ENCODE data around the gene PIP5K1C. TPM values are rescaled to one million over a fixed set of nuclear protein-coding genes. Genes with fewer than 3 reads are reported as not detected.

PIP5K1C gene
- total RNA-seq, 3 donors from 2014 or later (not counting 1 experiment from before 2014, with no cell fraction given) = 35.0 to 49.2 (median 36.8) TPM

DNA sequence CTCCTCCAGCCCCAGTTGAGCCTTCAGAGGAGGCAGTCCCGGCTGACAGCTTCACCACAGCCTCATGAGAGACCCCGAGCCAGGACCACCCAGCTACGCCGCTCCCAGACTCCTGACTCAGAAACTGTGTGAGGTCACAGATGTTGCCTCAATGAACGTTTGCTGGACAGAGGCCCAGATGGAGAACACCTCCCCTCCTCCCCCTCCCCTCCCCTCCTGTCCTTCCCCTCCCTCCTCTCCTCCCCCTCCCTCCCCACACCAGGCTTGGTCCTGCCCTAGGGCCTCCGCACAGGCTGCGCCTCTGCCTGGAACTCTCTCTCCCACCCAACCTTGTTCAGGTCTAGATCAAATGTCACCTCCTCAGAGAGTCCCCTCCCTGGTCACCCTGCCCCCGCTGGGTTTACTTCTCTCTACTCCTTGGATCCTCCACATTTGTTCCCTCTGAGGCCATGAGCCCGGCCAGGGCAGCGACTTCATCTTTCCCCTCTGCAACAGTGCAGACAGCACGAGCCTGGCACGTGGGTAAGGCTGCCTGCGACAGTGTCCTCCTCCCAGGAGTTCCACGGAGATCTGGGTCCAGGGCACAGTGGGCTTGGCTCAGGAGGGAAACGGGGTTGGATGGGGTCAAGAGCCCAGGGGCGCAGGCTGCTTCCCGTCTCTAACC is 17.4 kb downstream of the PIP5K1C start:
- Mint-ChIP-seq H3K4me3 (no peak overlapping the region), H3K9me3 (no peaks in the 10 kb centered on the region), H3K4me1 (peaks cover 24 to 25% of the 10 kb centered on the region in 2 donors), H3K36me3 (no peaks in the 10 kb centered on the region), H3K27ac (no peak overlapping the region), H3K27me3 (ENCODE audit: low read depth in 2 of 2) (no peaks in the 10 kb centered on the region)
- no peaks in the 10 kb centered on the region for H3K9me3 ChIP-seq (ENCODE audit: control insufficient read depth, insufficient read depth, low read length)
- DNase-seq (no peak), ATAC-seq (no peak)
- H3K4me1 ChIP-seq (ENCODE audit: control insufficient read depth, insufficient read depth, low read length) = peaks cover 12% of the 10 kb centered on the region
- TF ChIP-seq, protein P1, sequence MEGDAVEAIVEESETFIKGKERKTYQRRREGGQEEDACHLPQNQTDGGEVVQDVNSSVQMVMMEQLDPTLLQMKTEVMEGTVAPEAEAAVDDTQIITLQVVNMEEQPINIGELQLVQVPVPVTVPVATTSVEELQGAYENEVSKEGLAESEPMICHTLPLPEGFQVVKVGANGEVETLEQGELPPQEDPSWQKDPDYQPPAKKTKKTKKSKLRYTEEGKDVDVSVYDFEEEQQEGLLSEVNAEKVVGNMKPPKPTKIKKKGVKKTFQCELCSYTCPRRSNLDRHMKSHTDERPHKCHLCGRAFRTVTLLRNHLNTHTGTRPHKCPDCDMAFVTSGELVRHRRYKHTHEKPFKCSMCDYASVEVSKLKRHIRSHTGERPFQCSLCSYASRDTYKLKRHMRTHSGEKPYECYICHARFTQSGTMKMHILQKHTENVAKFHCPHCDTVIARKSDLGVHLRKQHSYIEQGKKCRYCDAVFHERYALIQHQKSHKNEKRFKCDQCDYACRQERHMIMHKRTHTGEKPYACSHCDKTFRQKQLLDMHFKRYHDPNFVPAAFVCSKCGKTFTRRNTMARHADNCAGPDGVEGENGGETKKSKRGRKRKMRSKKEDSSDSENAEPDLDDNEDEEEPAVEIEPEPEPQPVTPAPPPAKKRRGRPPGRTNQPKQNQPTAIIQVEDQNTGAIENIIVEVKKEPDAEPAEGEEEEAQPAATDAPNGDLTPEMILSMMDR (IDR thresholded peaks at IDR 0.05) = no peak
- no peak overlapping the region for H3K27ac ChIP-seq (ENCODE audit: low read length)
- H3K4me3 ChIP-seq (ENCODE audit: low read length) = no peak overlapping the region
- WGBS (ENCODE audit: insufficient coverage) = 93% methylated on average over 17 of the region's 17 CpGs
- intact Hi-C loops (cut with micrococcal nuclease) = no loop called here
- H3K27me3 ChIP-seq (ENCODE audit: control insufficient read depth, insufficient read depth, low read length) = no peaks in the 10 kb centered on the region
- peaks cover 8% of the 10 kb centered on the region for H3K36me3 ChIP-seq (ENCODE audit: control insufficient read depth, insufficient read depth, low read length)

DNA sequence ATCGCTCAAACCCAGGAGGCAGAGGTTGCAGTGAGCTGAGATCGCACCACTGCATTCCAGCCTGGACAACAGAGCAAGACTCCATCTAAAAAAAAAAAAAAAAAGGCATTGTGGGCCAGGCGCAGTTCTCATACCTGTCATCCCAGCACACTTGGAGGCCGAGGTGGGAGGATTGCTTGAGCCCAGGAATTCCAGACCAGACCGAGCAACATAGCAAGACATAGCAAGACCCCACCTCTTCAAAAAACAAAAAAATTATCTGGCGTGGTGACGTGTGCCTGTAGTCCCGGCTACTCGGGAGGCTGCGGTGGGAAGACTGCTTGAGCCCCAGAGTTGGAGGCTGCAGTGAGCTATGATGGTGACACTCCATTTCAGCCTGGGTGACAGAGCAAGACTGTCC is 18.0 kb downstream of the PIP5K1C start:
- 97% methylated on average over 9 of the region's 10 CpGs for WGBS (ENCODE audit: insufficient coverage)
- Mint-ChIP-seq H3K27me3 (ENCODE audit: low read depth in 2 of 2) (no peaks in the 10 kb centered on the region), H3K4me1 (peaks cover 24 to 25% of the 10 kb centered on the region in 2 donors), H3K36me3 (no peaks in the 10 kb centered on the region), H3K27ac (no peak overlapping the region), H3K4me3 (no peak overlapping the region), H3K9me3 (no peaks in the 10 kb centered on the region)
- Histone ChIP-seq H3K9me3 (ENCODE audit: control insufficient read depth, insufficient read depth, low read length) (no peaks in the 10 kb centered on the region), H3K4me3 (ENCODE audit: low read length) (no peak overlapping the region), H3K36me3 (ENCODE audit: control insufficient read depth, insufficient read depth, low read length) (peaks cover 8% of the 10 kb centered on the region), H3K27me3 (ENCODE audit: control insufficient read depth, insufficient read depth, low read length) (no peaks in the 10 kb centered on the region), H3K4me1 (ENCODE audit: control insufficient read depth, insufficient read depth, low read length) (peaks cover 11% of the 10 kb centered on the region), H3K27ac (ENCODE audit: low read length) (no peak overlapping the region)
- DNase-seq (no peak), ATAC-seq (no peak)
- TF ChIP-seq, protein P1 (IDR thresholded peaks at IDR 0.05) = no peak
- intact Hi-C loops (cut with micrococcal nuclease) = no loop called here

DNA sequence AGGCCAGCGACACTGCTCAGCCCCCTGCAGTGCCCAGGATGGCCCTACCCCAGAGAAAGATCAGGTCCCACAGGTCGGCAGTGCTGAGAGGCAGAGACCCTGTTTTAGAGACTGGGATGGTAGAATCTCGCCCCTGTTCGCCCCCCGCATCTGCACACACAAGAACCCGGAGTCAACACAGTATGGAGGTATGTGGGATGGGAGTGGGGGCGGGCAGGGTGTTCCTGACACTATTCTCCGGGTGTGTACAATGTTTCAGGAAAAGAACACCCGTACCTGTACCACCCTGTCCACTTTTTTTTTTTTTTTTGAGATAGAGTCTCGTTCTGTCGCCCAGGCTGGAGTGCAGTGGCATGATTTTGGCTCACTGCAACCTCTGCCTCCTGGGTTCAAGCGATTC is 19.3 kb downstream of the PIP5K1C start:
- H3K27me3 Mint-ChIP-seq (ENCODE audit: low read depth in 2 of 2) = no peaks in the 10 kb centered on the region
- TF ChIP-seq, protein P1 (IDR thresholded peaks at IDR 0.05) = no peak
- H3K36me3 Mint-ChIP-seq = no peaks in the 10 kb centered on the region

DNA sequence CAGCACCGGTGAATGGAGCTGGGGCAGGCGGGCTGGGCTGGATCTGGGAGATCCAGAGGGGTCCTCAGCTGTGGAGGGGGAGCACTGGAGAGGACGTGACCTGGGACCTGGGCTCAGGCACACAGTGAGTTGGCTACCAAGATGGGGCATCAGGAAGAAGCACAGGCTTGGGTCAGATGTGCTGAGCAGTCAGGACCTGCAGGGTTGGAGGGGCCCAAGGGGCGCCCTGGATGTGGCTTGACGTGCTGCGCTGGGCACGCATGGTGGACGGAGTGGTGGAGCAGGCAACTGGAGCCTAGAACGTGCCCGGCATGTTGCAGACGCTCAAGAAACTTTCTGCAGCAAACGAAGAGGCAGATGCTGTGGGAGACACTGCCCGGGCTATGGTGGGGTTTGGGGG is 20.7 kb downstream of the PIP5K1C start:
- Histone ChIP-seq H3K4me3 (ENCODE audit: low read length) (no peak overlapping the region), H3K36me3 (ENCODE audit: control insufficient read depth, insufficient read depth, low read length) (peaks cover 7% of the 10 kb centered on the region), H3K27me3 (ENCODE audit: control insufficient read depth, insufficient read depth, low read length) (no peaks in the 10 kb centered on the region), H3K9me3 (ENCODE audit: control insufficient read depth, insufficient read depth, low read length) (no peaks in the 10 kb centered on the region), H3K27ac (ENCODE audit: low read length) (no peak overlapping the region), H3K4me1 (ENCODE audit: control insufficient read depth, insufficient read depth, low read length) (peaks cover 20% of the 10 kb centered on the region)
- H3K9me3 Mint-ChIP-seq = no peaks in the 10 kb centered on the region
- 97% methylated on average over 13 of the region's 13 CpGs for WGBS (ENCODE audit: insufficient coverage)
- intact Hi-C loops (cut with micrococcal nuclease) = no loop called here
- H3K27me3 Mint-ChIP-seq (ENCODE audit: low read depth in 2 of 2) = no peaks in the 10 kb centered on the region
- peaks cover 30 to 37% of the 10 kb centered on the region in 2 donors for H3K4me1 Mint-ChIP-seq
- no peak overlapping the region for H3K4me3 Mint-ChIP-seq
- TF ChIP-seq, protein P1 (IDR thresholded peaks at IDR 0.05) = no peak
- ATAC-seq (peak in 2 of 3 donors; percentile 11 to 19), DNase-seq (no peak)
- H3K27ac Mint-ChIP-seq = peak overlapping the region in 1 of 2 donors; percentile 68
- H3K36me3 Mint-ChIP-seq = no peaks in the 10 kb centered on the region

More for the DNA sequence above, 19.3 kb downstream of the PIP5K1C start:
- no peaks in the 10 kb centered on the region for H3K9me3 ChIP-seq (ENCODE audit: control insufficient read depth, insufficient read depth, low read length)
- Mint-ChIP-seq H3K4me3 (no peak overlapping the region), H3K4me1 (peaks cover 29 to 30% of the 10 kb centered on the region in 2 donors), H3K27ac (no peak overlapping the region), H3K9me3 (no peaks in the 10 kb centered on the region)
- no peak overlapping the region for H3K27ac ChIP-seq (ENCODE audit: low read length)
- H3K4me1 ChIP-seq (ENCODE audit: control insufficient read depth, insufficient read depth, low read length) = peaks cover 18% of the 10 kb centered on the region
- 96% methylated on average over 11 of the region's 12 CpGs for WGBS (ENCODE audit: insufficient coverage)
- ATAC-seq (no peak), DNase-seq (no peak)
- peaks cover 8% of the 10 kb centered on the region for H3K36me3 ChIP-seq (ENCODE audit: control insufficient read depth, insufficient read depth, low read length)
- no peaks in the 10 kb centered on the region for H3K27me3 ChIP-seq (ENCODE audit: control insufficient read depth, insufficient read depth, low read length)
- H3K4me3 ChIP-seq (ENCODE audit: low read length) = no peak overlapping the region
- intact Hi-C loops (cut with micrococcal nuclease) = no loop called here
